HG03060 (cell line): Measurements from ENCODE around the gene SLX9.

Source experiments
- ATAC-seq: cut with Tn5 transposase; IDR thresholded peaks from one replicate; pipeline ENCODE4 v1.9.1; 2021; ENCODE audit warnings: low read depth, moderate number of reproducible peaks; ENCODE audit not compliant: unreplicated experiment

The SLX9 gene

DNA sequence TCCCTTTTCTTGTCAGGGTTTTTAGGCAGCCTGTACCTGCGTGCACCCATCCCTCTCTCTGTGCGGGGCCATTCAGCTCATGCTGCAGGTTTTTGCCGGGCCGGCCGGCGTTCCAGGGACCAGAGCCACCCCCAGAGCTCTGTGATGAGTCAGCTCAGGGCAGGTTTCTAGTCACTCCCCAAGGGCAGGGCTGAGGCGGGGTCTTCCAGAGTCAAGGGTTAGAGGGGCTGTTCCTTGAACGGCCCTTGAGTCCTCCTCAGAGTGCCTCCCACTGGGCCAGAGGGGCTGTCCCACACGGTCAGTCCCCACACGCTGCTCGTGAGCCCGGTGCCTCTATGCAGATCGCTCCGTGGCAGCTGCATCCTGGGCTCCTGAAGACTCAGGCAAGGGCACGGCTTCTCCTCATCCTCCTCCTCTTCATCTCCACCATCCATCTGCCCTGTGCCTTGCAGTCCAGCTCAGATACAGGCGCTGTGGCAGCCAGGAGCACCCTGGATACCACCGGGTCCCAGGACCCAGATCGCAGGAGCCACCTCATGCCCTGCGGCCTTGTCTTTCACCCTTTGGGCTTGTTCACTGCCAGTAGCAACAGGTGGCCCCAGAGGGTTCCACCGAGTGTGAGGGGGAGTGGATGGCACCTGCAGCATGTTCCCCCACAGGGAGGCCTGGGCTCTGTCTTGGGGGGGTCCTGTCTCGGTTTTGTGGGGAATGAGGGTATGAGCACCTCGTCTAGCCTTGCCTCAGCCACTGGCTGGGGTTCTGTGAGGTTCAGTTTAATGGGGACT lies 17.4 kb downstream of the SLX9 start:
- no peak for ATAC-seq

DNA sequence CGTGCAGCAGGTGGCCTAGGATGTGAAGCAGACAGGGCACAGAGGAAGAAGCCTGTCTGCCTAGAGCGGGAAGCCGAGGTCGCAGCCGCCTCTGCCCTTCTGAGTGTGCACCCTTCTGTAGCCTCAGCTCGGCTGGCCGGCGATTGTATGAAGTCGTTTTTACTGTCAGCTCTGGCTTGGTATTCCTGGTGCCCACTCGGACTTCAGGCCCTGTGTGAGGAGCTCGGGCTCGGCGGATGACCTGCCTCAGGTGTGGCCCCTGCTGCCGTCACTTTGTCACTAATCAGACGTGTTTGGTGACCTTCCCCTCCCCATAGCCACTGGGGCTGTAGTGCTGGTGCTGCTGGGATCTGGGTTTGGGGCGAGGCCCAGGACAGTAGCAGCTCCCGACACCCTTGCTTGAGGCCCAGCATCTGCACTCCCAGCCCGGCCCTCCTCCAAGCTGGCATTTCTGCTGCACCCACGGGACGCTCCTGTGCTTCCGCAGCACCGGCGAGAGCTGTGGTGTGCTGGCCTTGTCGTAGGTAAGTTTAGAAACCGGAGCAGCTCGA lies 18.1 kb downstream of the SLX9 start:
- ATAC-seq: no peak

DNA sequence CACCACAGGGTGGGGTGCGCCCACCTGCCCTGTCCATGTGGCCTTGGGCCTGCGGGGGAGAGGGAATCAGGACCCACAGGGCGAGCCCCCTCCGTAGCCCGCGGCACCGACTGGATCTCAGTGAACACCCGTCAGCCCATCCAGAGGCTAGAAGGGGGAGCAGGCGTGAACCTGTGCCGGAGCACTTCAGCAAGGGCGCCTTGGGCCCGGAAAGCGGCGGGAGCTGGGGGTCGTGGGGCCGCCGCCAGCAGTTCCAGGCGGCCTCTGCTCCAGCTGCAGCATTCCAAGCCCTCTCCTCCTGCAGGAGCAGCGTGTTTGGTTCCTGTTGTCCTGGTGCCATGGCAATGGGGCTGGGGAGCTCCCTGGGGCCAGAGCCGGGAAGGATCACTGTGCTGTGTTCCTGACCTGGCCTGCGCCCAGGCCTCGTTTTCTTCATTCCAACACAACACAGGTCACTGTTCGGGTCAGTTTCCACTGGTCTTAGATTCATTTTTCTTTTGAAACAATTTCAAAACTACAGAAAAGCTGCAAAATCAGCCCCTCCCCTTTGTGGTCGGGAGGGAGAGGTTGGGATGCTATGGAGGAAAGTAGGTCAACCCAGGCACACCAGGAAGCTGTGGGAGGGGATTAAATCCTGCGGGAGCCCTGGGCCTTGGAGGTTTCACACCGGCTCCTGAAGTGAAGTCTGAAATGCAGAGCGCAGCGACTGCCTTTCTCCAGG lies 18.8 kb downstream of the SLX9 start:
- ATAC-seq: no peak

DNA sequence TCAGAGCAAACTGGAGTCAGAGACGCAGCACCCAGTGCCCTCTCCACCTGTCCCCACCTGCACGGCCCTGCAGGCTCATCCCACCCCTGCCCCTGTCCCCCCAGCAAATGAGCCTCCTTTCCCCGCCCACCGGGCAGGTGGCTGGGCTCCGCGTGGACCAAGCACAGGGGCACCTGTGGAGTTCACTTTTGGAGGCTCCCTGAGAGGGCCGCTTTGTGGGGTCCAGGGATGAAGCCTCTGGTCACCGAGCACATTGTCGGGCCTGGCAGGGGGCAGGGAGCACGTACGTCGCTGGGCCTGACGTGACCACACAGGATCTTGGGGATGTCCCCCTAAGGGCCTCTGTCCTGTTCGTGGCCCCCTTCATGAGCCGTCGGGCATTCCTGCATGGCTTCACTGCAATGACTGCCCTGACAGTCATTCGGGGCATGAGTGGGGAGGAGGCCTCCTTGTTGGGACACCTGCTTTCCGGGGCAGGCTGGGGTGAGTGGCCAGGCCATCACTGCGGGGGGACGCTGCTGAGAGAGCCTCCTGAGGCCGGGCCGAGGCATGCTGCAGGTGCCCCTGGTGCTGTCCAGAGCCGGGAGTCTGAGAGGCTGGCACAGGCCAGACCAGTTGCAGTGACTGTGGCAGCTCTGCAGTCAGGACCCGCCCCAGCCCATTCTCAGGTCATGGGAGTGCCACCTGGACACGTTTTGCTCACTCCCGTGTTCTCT lies 19.7 kb downstream of the SLX9 start:
- ATAC-seq: no peak

DNA sequence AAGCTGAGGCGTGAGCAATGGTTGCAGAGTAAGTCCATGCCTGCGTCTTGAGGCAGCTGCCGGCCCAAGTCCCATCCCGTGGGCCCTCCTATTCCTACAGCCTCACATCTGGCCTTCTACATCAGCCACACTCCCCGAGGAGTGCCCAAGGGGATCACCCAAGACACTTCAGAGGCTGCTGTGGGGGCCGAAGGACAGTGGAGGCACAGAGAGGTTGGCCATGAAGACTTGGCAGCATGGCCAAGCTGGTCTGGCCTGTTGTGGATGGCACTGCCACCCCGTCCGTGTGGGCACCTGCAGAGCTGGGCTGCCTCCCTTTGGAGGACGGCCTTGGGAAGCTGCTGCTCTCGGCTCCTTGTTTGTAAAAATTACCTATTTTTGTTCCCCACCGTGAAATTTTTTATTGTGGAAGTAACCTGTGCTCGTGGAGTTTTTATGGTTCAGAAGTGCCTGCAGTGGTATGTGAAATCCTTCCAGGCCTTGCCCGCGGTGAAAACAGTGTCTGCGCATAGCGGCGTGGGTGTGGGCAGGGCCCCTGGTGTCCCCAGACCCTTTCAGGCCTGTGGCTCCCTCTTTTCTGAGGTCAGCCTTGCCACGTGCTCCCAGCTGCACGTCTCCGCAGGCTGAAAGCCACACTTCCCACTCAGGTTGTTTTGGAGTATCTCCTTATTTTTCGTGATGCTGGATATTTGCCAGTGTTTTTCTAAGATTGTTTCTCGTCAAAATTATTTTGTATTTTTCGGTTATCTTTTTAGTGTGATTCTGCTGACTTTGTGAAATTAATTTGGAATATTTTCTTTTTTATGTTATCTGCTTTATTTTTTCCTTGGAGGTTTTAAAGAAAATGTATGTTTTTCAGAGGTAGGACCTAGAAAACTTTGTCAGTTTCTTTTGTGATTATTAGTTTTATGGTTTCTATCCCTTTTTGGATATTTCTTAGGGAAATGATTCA lies 20.6 kb downstream of the SLX9 start:
- no peak for ATAC-seq

DNA sequence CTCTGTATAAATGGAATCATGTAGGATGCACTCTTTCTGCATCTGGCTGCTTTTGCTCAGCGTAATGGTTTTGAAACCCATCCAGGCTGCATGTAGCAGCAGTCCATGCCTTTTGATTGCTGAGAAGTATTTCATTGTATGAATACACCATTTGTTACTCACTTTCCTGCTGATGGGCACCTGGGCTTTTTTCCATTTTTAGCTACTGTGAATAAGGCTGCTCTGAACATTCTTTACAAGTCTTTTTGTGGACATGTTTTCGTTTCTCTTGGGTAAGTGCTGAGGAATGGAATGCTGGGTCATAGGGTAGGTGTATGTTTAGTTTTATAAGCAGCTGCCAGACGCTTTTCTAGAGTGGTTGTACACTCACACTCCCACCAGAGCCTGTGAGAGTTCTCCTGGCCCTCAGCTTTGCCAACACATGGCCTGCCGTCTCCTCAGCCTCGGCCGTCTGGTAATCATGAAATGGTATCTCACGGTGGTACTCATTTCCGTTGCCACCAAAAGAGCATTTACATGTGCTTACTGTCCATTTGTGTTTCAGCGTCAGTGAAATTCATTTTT lies 22.7 kb downstream of the SLX9 start:
- no peak for ATAC-seq

DNA sequence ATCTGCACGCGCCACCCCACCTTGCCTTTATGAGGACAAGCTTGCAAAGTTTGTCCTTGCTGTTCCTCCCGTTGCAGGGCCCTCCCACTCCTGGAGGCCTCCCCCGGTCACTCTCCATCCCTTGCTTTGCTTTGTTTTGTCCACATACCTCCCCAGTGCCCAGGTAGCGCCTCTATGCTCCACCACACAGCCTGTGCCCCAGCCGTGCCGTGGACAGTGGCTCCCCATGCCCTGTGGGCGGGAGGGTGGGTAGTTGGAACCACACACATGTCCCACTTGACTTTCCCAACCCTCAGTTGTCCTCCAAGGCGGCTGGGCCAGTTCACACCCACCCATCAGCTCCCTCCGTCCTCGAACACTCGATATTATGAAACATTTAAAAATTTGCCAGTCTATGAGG lies 24.6 kb downstream of the SLX9 start:
- ATAC-seq: no peak

DNA sequence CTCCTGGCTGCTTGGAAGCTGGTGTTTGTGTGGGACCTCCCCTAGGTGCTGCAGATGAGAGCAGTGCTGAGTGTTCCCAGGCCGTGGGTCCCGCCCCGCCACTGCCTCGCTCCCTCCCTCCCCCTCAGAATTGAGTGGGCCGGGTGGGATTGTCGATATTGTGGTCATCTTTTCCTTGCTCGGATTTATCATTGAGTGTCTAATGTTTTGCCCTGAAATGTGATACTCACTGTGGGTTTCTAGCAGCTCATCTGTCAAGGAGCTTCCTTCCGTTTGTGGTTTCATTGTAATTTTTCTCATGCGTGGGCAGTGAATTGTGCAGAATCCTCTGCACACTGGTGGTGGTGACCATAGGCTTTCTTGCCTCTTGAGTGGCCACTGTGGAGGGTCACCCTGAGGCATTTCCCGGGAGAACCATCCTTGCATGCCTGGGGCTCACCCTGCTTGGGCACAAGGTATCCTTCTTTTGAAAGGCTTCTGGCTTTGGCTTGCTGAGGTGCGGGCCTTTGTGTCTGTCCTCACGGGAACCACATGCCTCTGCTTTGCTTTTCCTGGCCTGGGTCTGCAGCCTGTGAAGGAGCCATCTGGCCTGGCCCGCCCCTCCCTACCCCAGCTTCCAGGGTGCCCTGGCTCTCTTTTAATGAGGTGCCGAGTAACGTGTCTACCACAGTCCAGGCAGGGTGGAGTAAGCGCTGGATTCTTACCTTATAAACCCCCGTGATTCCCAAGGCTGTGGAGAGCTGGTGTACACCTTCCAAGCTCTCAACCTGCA lies 25.6 kb downstream of the SLX9 start:
- no peak for ATAC-seq

DNA sequence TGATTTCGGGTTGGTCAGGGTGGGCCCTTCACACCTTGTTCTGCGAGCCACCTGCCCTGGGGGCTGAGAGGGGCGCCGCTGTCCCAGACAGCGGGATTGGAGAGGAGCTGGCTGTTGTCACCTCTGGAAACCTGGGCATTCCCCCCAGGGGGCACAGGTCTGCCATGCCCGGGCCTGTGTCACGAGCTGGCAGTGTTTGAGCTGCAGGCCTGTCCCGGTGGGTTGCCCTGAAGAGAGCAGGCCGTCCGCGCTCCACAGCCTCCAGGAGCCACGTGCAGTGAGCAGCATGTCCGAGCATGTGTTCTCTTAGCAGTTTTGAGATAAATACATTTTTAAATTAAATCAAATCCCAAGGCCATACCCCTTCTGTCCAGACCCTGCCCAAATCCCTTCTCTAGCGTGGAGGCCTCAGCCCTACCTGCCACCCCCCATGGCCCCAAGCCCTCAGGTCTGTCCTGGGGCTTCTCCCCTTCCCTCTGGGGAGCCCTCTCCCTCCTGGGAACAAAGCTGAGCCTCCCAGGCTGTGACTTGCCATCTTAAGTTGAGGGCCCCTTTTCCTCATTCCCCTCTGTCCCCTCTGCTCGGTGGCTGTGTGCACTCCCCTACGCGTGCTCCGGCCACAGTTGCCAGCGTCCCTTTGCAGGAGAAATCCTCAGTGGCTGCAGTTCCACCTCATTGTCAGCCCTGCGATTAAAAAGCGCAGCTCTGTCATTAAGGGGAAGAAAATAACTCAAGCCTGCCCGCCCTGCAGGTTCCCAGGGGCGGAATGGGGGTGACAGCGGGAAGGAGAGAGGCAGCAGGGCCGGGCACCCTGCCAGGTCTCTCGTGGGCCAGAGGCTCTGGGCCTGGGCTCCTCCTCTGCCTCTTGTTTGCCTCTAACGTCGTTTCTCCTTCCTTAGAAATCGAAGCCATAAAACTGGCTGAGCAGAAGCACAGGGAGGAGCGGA lies 26.6 kb downstream of the SLX9 start:
- no peak for ATAC-seq

DNA sequence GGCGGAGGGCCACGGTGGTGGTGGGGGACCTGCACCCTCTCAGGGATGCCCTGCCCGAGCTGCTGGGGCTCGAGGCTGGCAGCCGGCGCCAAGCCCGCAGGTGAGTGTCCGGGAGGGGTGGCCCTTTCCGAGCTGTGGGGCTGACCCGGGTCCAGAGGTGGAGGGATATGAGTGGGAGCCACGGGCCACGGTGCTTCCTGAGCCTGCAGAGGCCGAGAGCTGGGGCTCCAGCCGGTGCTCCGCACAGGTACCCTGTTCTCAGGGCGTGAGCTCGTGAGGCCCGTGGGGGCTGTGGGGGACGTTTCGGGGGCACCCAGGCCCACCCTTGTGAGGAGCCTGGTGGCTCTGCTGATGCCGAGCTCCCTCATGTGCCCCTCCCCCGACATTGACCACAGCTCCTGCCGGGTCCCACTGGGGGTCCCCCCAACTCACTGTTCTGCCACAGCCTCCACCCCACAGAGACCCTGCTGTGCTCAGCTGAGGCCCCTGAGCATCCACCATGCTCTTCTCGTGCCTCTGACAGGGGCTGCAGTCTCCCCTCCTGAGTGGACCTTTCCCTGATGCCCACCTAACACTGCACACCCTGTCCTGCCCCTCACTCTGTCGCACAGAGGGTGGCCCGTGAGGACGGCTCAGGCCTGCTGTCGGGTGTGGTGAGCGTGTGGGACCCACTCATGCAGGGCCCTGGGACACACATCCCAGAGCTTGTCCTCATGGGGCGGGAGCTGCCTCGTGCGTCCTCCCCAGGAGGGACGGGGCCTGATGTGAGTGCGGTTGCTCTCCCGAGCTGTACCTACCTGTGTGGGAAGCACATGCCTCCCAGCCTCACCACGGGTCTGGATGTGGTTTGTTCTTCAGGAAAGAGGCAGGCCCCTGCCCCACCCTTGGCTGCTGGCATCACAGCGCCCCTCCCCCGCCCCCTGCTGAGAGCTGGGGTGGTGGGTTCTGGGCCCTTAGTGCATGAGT lies 27.5 kb downstream of the SLX9 start:
- ATAC-seq: no peak

DNA sequence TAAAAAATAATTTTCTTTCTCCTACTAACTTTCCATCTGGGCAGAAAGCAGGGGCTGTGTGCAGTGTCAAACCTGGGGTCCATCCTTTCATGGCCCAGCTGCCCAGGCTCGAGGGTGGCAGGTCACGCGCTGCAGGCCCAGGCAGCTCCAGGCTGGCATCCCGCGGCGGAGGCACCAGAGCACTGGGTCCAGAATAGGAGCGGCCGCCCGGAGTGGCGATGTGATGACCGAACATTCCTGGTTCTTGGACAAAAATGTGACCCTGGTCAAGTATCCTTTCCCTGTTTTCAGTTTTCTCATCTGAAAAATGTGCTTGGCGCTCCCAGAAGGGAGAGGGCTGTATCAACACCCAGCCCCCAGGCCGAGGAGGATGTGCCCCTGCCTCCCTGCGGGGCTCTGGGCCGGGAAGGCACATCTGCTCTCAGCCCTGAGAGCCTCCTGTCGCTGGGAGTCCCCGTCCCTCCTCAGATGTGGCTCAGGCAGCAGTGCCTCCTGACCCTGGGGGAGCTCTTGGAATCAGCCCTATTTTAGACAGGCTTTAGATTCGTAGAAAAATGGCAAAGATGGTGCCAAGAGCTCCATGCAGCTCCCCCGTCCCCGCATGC lies 29.3 kb downstream of the SLX9 start:
- no peak for ATAC-seq

DNA sequence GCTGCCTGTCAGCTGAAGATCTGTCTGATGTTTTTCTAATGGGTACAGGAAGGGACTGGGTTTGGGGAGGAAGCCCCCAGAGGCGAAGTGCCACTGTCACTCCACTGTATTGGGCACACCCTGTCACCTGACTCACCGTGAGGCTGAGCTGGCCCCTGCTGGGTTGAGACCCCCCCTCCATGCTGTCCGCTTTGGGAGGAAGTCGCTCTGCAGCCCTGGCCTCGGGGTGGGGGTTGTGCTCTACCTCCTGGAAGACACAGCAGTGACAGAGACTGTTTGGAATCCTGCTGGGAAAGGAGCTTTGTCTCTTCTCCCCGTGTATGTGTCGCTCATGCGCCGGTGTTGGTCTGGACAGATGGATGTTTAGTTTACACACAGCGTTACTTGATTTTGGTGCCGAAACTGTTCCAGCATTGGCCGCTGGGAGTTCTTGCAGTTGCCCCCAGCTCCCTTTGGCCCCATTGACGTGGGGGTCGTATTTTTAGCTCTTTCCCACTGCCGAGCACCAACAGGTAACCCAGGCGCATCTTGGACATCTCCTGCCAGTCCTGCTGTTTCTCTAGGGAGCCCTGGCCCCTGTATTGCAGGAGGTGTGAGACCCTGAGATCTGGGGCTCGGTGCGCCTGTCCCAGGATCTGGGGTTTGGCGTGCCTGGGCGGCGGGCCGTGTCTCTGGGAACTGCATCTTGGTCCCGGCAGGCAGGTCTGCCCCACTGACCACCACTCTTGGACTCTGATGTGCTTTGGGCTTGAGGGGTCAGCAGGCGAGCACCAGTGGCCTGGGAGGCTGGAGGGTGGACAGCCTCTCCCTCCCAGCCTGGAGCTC lies 30.3 kb downstream of the SLX9 start:
- ATAC-seq: no peak

DNA sequence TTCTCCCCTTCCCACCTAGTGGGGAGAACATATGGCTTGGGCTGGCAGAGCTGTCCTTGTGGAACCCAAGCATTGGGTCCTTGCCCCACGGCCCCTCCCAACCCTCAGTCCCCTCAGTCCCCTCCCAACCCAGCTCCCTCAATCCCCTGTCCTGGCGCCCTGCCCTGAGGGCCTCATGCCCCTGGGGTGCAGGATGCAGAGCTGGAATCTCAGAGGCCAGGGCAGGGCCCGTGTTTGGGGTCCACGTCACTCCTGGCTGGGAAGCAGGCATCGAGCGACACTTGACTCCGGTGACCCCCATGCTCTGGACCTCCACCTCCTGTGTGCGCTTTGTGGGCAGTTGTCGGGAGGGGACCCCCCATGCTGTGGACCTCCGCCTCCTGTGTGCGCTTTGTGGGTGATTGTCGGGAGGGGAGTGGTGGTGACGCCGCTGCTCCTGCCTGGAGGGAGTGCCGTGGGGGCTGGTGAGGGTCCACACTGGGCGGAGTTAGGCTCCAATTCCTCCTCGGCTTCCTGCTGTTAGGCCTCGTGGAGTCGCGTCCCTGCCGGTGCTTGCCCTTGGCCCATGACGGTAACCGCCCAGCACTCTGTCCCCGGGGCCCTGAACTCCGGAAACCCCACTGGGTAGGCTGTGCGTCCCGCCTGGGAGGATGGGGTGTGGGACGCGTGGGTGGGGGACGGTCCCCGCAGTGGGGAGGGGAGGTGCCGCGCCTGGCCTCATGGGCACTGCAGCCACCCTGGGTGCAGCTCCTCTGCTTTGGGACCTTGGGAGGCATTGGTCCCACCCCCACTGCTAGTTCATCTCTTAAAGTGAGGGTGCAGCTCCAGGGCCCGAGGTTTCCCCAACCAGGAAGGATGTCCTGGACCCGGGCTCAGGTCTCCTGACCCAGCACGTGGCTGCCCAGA lies 31.2 kb downstream of the SLX9 start:
- no peak for ATAC-seq

DNA sequence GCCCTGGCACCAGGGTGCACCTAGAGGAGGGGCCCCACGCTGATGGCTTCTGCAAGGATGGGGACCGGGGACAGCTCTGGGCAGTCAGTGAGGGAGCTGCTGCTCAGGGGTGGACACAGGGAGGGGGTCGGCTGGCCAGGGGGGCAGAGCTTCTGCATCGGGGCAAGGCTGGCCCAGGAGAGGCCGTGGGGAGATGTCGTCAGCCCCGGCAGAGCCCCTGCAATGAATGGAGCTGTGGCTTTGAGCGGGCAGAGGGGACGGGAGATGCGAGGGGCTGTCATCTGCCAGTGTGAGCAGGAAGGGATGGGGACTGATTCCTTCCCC lies 31.8 kb downstream of the SLX9 start:
- no peak for ATAC-seq
